T-helper 17 cell (primary cell): ENCODE results near the gene MZT1. TPM values are rescaled to one million over a fixed set of nuclear protein-coding genes. Genes with fewer than 3 reads are reported as not detected.

Source experiments
- total RNA-seq, 4 donors: library from RNA in 2 of 4; stranded (reverse) in 2 of 4; gene quantifications; one replicate each; pipeline ENCODE4 v1.2.3 and lab custom pipeline; 2022 to 2026

The MZT1 gene
- total RNA-seq, 2 donors from 2014 or later: 4.9 to 7.6 TPM

Other genes starting within 250 kb of the MZT1 start
- gene BORA, start 294 bp upstream of the MZT1 start, total RNA-seq: 1 to 10 TPM; 3.5 to 7.6 TPM
- gene DIS3, start 54.3 kb upstream of the MZT1 start, total RNA-seq: 10 to 100 TPM; 29.1 to 42.2 TPM
- gene PIBF1, start 54.5 kb upstream of the MZT1 start, total RNA-seq: 10 to 100 TPM; 25.4 to 28.3 TPM